Transverse colon (tissue), 4 donors: ENCODE results near the gene TMPRSS9. TPM values are rescaled to one million over a fixed set of nuclear protein-coding genes. Genes with fewer than 3 reads are reported as not detected.

Experiments used
- DNase-seq: peaks from one replicate; pipeline ENCODE4 v3.0.0-alpha.2; 2019
- H3K27ac ChIP-seq, 4 donors: fragments of 200-600 bp; sonication (generic); 2 replicates each; pipeline ENCODE4 v1.5.1; 2016 to 2018; ENCODE audit warnings: inconsistent platforms in 4 of 4
- H3K27me3 ChIP-seq: fragments of 200-600 bp; sonication (generic); 2 replicates; pipeline ENCODE4 v1.5.1; 2017; ENCODE audit warnings: inconsistent platforms
- H3K36me3 ChIP-seq, 4 donors: fragments of 200-600 bp; sonication (generic); 2 replicates each; pipeline ENCODE4 v1.5.1; 2017 to 2019; ENCODE audit warnings: inconsistent platforms in 4 of 4
- H3K4me1 ChIP-seq, 4 donors: fragments of 200-600 bp; sonication (generic); 2 replicates each; pipeline ENCODE4 v1.5.1; 2017 to 2020; ENCODE audit warnings: inconsistent platforms in 4 of 4
- H3K4me3 ChIP-seq, 4 donors: fragments of 200-600 bp; sonication (generic); 1 replicate in 1 of 4; 2 replicates in 3 of 4; pipeline versions ENCODE4 v1.5.1 to v1.6.1; 2017 to 2019; ENCODE audit warnings: inconsistent platforms in 4 of 4
- H3K9me3 ChIP-seq, 2 donors: fragments of 200-600 bp; sonication (generic); 2 replicates each; pipeline ENCODE4 v1.5.1; 2017 to 2019; ENCODE audit warnings: inconsistent platforms in 2 of 2
- EP300 ChIP-seq: sonication (generic); formaldehyde crosslinking; IDR thresholded peaks from one replicate; pipeline ENCODE4 v1.6.1; 2017; ENCODE audit warnings: antibody characterized with exemption, low read depth
- POLR2A ChIP-seq: fragments of 450-650 bp; IDR thresholded peaks from one replicate; pipeline ENCODE4 v1.6.1; 2016; ENCODE audit warnings: antibody characterized with exemption, mild to moderate bottlenecking, moderate library complexity
- POLR2AphosphoS5 ChIP-seq, 3 donors: sonication (generic); formaldehyde crosslinking; IDR thresholded peaks; one replicate each; pipeline ENCODE4 v1.6.1; 2016; ENCODE audit warnings: antibody characterized with exemption in 3 of 3
- WGBS, 2 donors: methylation state at CpG; one replicate each; pipeline ENCODE4 v1.1.5; 2018; ENCODE audit warnings: low coverage in 1 of 2; 5-methylcytosine and 5-hydroxymethylcytosine counted together
- in situ Hi-C, 4 donors: fragments of 200-750 bp; cut with MboI; loops; one replicate each; pipeline versions ENCODE4 v1.15.0 to v1.15.1; 2017; ENCODE audit warnings: low sequenced_read_pairs in 3 of 4, low pct_ligation_motif_present in 1 of 4, low pct_unique_long_range_greater_than_20kb in 1 of 4
- intact Hi-C: fragments of 100-400 bp; cut with DNase I; formaldehyde crosslinking; loops from one replicate; pipeline ENCODE4 v1.15.1; 2023; ENCODE audit warnings: low total_unique reads
- total RNA-seq, 4 donors: library from RNA; depleted of rRNA; stranded (reverse); fragments of >200 nt; gene quantifications; one replicate each; pipeline ENCODE4 v1.1.0, GENCODE V29; 2016
- TF ChIP-seq, protein P1 (sequence below), 5 experiments: fragments of 200-600 bp in 3 of 5; fragments of 450-650 bp in 2 of 5; sonication (generic) in 3 of 5; IDR thresholded peaks; 1 replicate in 2 of 5; 2 replicates in 3 of 5; pipeline ENCODE4 v1.5.1; 2016 to 2017; ENCODE audit warnings: antibody characterized with exemption in 5 of 5, inconsistent platforms in 3 of 5, mild to moderate bottlenecking in 2 of 5, moderate library complexity in 1 of 5

The TMPRSS9 gene
- total RNA-seq, 4 donors from 2014 or later, result 0.27 TPM; not detected in 3

DNA sequence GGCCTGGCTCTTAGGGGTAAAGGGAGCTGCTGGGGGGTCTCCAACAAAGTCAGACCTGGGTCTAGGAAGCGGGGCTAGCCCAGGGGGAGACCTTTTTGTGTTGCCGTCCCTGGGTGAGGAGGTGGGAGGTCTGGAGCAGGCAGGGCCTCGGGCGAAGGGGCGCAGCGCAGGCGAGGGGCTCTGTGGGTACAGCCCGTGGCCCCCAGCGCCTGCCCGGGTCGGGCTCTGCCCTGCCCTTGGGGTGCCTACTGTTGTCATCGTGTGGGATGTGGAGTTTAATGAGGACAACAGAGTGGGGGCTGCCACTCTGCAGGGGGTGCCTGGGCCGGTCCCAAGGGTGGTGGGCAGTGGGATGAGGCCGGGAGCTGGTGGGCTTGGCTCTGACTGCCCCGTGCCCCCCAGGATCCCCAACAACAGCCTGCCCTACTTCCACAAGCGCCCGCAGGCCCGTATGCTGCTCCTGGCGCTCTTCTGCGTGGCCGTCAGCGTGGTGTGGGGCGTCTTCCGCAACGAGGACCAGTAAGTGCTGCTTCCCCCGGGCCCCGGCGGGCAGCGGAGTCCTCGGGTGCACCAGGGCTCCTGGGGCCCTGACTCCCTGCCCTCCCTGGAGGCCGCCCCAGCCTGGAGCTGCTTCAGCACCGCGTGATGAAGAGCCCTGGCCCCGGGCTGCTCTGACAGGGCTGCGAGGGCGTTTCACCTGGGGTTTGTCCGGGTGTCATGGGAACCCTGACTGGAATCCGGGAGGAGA lies 19.4 kb upstream of the TMPRSS9 start:
- DNase-seq, result no peak
- TF ChIP-seq EP300 (no peak), POLR2AphosphoS5 (IDR thresholded peaks at IDR 0.05) (no peak), POLR2A (no peak)
- TF ChIP-seq, protein P1, sequence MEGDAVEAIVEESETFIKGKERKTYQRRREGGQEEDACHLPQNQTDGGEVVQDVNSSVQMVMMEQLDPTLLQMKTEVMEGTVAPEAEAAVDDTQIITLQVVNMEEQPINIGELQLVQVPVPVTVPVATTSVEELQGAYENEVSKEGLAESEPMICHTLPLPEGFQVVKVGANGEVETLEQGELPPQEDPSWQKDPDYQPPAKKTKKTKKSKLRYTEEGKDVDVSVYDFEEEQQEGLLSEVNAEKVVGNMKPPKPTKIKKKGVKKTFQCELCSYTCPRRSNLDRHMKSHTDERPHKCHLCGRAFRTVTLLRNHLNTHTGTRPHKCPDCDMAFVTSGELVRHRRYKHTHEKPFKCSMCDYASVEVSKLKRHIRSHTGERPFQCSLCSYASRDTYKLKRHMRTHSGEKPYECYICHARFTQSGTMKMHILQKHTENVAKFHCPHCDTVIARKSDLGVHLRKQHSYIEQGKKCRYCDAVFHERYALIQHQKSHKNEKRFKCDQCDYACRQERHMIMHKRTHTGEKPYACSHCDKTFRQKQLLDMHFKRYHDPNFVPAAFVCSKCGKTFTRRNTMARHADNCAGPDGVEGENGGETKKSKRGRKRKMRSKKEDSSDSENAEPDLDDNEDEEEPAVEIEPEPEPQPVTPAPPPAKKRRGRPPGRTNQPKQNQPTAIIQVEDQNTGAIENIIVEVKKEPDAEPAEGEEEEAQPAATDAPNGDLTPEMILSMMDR (IDR thresholded peaks at IDR 0.05), result no peak
- H3K27ac ChIP-seq, result no peak overlapping the region
- H3K9me3 ChIP-seq, result no peaks in the 10 kb centered on the region
- H3K27me3 ChIP-seq, result no peaks in the 10 kb centered on the region
- H3K36me3 ChIP-seq, result peaks cover 0 to 5% (median 0%) of the 10 kb centered on the region in 4 donors
- H3K4me3 ChIP-seq, result no peak overlapping the region
- peaks cover 0 to 11% (median 3%) of the 10 kb centered on the region in 4 donors for H3K4me1 ChIP-seq
- intact Hi-C loops (no loop called here), in situ Hi-C loops (no loop called here)
- WGBS, 2 donors, result 93% methylated on average over 27 of the region's 38 CpGs; no CpG with 5 or more reads in 1 of the 2 donors

DNA sequence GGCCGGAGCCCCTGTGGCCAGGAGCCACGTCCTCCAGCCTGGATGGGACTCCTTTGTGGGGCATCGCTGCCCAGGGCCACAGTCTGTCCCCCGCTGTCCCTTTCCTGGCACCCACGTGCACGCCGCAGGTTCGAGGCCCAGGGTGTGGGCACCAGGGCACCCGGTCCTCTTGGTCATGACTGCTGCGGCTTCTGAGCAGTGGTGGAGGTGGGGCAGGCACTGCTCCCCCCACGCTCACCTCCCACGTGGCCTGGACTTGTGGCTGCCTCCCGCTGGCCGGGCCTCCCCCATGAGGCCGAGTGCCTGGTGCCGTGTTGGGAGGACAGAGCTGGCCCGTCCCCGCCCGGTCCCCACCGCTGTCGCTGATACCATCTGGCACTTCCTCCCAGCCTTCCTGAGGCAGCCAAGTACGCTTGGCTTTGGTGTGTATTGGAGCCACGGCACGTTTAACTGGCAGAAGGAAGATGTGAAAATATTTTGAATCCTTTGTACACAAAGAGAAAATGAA lies 18.8 kb upstream of the TMPRSS9 start:
- TF ChIP-seq POLR2A, result no peak
- TF ChIP-seq, protein P1 (IDR thresholded peaks at IDR 0.05), result no peak
- no peak for TF ChIP-seq EP300
- no peak for TF ChIP-seq POLR2AphosphoS5 (IDR thresholded peaks at IDR 0.05)
- no peaks in the 10 kb centered on the region for H3K27me3 ChIP-seq
- H3K4me3 ChIP-seq, result no peak overlapping the region
- in situ Hi-C loops, result no loop called here
- peaks cover 0 to 11% (median 9%) of the 10 kb centered on the region in 4 donors for H3K4me1 ChIP-seq
- WGBS, 2 donors, result 83% methylated on average over 23 of the region's 24 CpGs; no CpG with 5 or more reads in 1 of the 2 donors
- intact Hi-C loops, result no loop called here
- DNase-seq, result no peak
- H3K9me3 ChIP-seq, result no peaks in the 10 kb centered on the region
- no peak overlapping the region for H3K27ac ChIP-seq
- peaks cover 0 to 5% (median 0%) of the 10 kb centered on the region in 4 donors for H3K36me3 ChIP-seq

DNA sequence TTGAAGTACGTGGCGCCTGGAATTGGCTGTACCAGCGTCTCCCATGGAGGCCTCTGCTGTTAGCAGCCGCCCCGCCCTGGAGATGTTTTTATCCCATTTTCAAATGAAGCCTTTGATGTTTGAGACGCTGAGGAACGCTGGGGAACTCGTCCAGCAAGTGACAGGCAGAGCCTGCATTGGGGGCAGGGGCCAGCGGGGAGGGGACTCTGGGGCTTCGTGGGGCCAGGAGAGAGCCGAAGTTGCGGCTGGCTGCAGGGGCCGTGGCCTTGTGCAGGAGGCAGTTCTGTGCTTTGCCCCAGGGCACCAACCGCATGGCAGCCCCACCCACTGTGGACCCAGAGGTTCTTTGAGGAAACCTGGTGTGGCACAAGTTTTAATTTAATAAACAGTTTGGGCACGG lies 18.1 kb upstream of the TMPRSS9 start:
- no peak for DNase-seq
- Histone ChIP-seq H3K9me3 (no peaks in the 10 kb centered on the region), H3K4me1 (peaks cover 0 to 13% (median 9%) of the 10 kb centered on the region in 4 donors), H3K36me3 (peaks cover 0 to 5% (median 0%) of the 10 kb centered on the region in 4 donors), H3K27me3 (no peaks in the 10 kb centered on the region), H3K27ac (no peak overlapping the region), H3K4me3 (no peak overlapping the region)
- in situ Hi-C loops (no loop called here), intact Hi-C loops (no loop called here)
- 62 to 72% methylated on average over 5 to 14 of the region's 15 CpGs for WGBS, 2 donors
- TF ChIP-seq EP300 (no peak), POLR2AphosphoS5 (IDR thresholded peaks at IDR 0.05) (no peak), POLR2A (no peak)
- TF ChIP-seq, protein P1 (IDR thresholded peaks at IDR 0.05), result no peak

DNA sequence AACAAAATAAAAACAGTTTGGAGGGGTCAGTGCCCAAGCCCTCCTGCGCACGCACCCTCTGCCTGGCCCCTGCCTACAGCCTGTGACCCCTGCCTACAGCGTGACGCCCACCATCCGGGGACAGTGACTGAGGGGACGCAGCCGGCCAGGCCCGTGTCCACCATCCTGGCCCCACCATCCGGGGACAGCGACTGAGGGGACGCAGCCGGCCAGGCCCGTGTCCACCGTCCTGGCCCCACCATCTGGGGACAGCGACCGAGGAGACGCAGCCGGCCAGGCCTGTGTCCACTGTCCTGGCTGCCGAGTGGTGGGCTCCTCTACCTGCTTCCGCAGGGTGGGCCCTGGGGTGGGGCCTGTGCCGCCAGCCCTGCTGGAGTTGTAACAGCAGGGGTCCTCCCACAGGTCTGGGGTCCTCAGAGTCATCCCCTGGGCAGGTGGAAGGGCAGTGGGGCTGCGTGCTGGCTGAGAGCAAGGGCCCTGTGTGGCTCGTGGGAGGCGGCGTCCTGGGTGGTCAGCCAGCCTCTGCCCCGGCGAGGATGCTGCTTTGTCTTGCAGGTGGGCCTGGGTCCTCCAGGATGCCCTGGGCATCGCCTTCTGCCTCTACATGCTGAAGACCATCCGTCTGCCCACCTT lies 17.3 kb upstream of the TMPRSS9 start:
- H3K4me1 ChIP-seq, result peaks cover 0 to 13% (median 9%) of the 10 kb centered on the region in 4 donors
- no peaks in the 10 kb centered on the region for H3K9me3 ChIP-seq
- TF ChIP-seq POLR2A, result no peak
- no peaks in the 10 kb centered on the region for H3K27me3 ChIP-seq
- no peak for DNase-seq
- peaks cover 0 to 5% (median 0%) of the 10 kb centered on the region in 4 donors for H3K36me3 ChIP-seq
- intact Hi-C loops, result no loop called here
- WGBS, 2 donors, result 92% methylated on average over 23 of the region's 29 CpGs; no CpG with 5 or more reads in 1 of the 2 donors
- in situ Hi-C loops, result no loop called here
- no peak overlapping the region for H3K27ac ChIP-seq
- no peak overlapping the region for H3K4me3 ChIP-seq
